Transverse colon (tissue), 4 donors: ENCODE data around the gene EVI5.

ENCODE experiments used
- EP300 ChIP-seq: sonication (generic); formaldehyde crosslinking; IDR thresholded peaks from one replicate; pipeline ENCODE4 v1.6.1; 2017; ENCODE audit warnings: antibody characterized with exemption, low read depth
- POLR2A ChIP-seq: fragments of 450-650 bp; IDR thresholded peaks from one replicate; pipeline ENCODE4 v1.6.1; 2016; ENCODE audit warnings: antibody characterized with exemption, mild to moderate bottlenecking, moderate library complexity
- POLR2AphosphoS5 ChIP-seq, 3 donors: sonication (generic); formaldehyde crosslinking; IDR thresholded peaks; one replicate each; pipeline ENCODE4 v1.6.1; 2016; ENCODE audit warnings: antibody characterized with exemption in 3 of 3
- TF ChIP-seq, protein P1 (sequence below), 5 experiments: fragments of 200-600 bp in 3 of 5; fragments of 450-650 bp in 2 of 5; sonication (generic) in 3 of 5; IDR thresholded peaks; 1 replicate in 2 of 5; 2 replicates in 3 of 5; pipeline ENCODE4 v1.5.1; 2016 to 2017; ENCODE audit warnings: antibody characterized with exemption in 5 of 5, inconsistent platforms in 3 of 5, mild to moderate bottlenecking in 2 of 5, moderate library complexity in 1 of 5

DNA sequence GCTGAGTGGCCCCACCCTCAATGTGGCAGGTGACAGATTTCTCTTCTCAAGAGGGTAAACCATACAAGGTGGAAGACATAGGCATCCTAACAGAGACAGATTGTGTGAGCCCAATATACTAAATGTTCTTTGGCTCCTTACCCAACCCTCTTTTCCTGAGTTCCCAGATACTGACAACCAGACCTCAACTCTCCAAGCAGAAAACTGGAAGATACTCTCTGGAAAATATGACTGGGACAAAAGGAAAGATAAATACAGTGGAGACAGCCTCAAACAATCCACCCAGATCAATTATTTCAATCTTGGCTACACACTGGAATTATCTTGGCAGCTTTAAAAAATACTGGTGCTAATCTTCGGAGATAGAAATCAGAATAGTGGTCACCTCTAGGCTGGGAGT is 6.5 kb downstream of the EVI5 start:
- TF ChIP-seq, protein P1, sequence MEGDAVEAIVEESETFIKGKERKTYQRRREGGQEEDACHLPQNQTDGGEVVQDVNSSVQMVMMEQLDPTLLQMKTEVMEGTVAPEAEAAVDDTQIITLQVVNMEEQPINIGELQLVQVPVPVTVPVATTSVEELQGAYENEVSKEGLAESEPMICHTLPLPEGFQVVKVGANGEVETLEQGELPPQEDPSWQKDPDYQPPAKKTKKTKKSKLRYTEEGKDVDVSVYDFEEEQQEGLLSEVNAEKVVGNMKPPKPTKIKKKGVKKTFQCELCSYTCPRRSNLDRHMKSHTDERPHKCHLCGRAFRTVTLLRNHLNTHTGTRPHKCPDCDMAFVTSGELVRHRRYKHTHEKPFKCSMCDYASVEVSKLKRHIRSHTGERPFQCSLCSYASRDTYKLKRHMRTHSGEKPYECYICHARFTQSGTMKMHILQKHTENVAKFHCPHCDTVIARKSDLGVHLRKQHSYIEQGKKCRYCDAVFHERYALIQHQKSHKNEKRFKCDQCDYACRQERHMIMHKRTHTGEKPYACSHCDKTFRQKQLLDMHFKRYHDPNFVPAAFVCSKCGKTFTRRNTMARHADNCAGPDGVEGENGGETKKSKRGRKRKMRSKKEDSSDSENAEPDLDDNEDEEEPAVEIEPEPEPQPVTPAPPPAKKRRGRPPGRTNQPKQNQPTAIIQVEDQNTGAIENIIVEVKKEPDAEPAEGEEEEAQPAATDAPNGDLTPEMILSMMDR (IDR thresholded peaks at IDR 0.05) = no peak
- TF ChIP-seq EP300 (no peak), POLR2A (no peak), POLR2AphosphoS5 (IDR thresholded peaks at IDR 0.05) (no peak)
